GM19238 (cell line): Measurements from ENCODE around the gene TBL1XR1.

ENCODE experiments used
- DNase-seq: peaks from one replicate; pipeline ENCODE4 v3.0.0; 2011; ENCODE audit warnings: low spot score; ENCODE audit not compliant: insufficient read length

The TBL1XR1 gene

GRCh38 chr3:177066068-177066467 lies 131.2 kb downstream of the TBL1XR1 start:
- no peak for DNase-seq

- DNase-seq, result no peak
Observed at GRCh38 chr3:177065285-177066033, 131.8 kb downstream of the TBL1XR1 start.

- DNase-seq, result no peak
Observed at GRCh38 chr3:177062052-177062732, 135.1 kb downstream of the TBL1XR1 start.

- no peak for DNase-seq
Observed at GRCh38 chr3:177061369-177061768, 135.9 kb downstream of the TBL1XR1 start.

GRCh38 chr3:177060492-177060891 lies 136.8 kb downstream of the TBL1XR1 start:
- no peak for DNase-seq

- no peak for DNase-seq
Observed at GRCh38 chr3:177058648-177059047, 138.6 kb downstream of the TBL1XR1 start.

GRCh38 chr3:177057768-177058167 lies 139.5 kb downstream of the TBL1XR1 start:
- DNase-seq, result peak; percentile 34

- no peak for DNase-seq
Observed at GRCh38 chr3:177056927-177057326, 140.4 kb downstream of the TBL1XR1 start.

- DNase-seq, result no peak
Observed at GRCh38 chr3:177055605-177056571, 141.4 kb downstream of the TBL1XR1 start.

- DNase-seq, result no peak
Observed at GRCh38 chr3:177053107-177053506, 144.2 kb downstream of the TBL1XR1 start.

- no peak for DNase-seq
Observed at GRCh38 chr3:177051411-177051810, 145.9 kb downstream of the TBL1XR1 start.

GRCh38 chr3:177050501-177051237 lies 146.6 kb downstream of the TBL1XR1 start:
- no peak for DNase-seq

GRCh38 chr3:177045767-177046166 lies 151.5 kb downstream of the TBL1XR1 start:
- DNase-seq, result no peak

GRCh38 chr3:177045222-177045621 lies 152.1 kb downstream of the TBL1XR1 start:
- no peak for DNase-seq

- no peak for DNase-seq
Observed at GRCh38 chr3:177041730-177042551, 155.3 kb downstream of the TBL1XR1 start.

- no peak for DNase-seq
Observed at GRCh38 chr3:177041021-177041729, 156.1 kb downstream of the TBL1XR1 start.

- no peak for DNase-seq
Observed at GRCh38 chr3:177039490-177040274, 157.6 kb downstream of the TBL1XR1 start.

- no peak for DNase-seq
Observed at GRCh38 chr3:177037241-177037640, 160.0 kb downstream of the TBL1XR1 start.

- DNase-seq, result no peak
Observed at GRCh38 chr3:177035676-177036075, 161.6 kb downstream of the TBL1XR1 start.
